Measurements from ENCODE around the gene WNK2. TPM values are rescaled to one million over a fixed set of nuclear protein-coding genes. Genes with fewer than 3 reads are reported as not detected.
A peak's percentile ranks its signal among the peaks of the same experiment; 100 is the strongest.

Gene WNK2
- total RNA-seq, 2 experiments from 2014 or later, result 0.05 TPM; not detected in 1

GRCh38 chr9:93307468-93308157 lies 123.7 kb downstream of the WNK2 start:
- Mint-ChIP-seq H3K27me3 (peaks cover 9% of the 10 kb centered on the region), H3K4me1 (peaks cover 2% of the 10 kb centered on the region), H3K9me3 (no peaks in the 10 kb centered on the region), H3K36me3 (ENCODE audit: low read depth) (no peaks in the 10 kb centered on the region), H3K4me3 (no peak overlapping the region), H3K27ac (no peak overlapping the region)
- peak; percentile 7 for DNase-seq
- POLR2A ChIA-PET, result no interaction called here
- CTCF ChIA-PET, result interaction anchor here (1.0 to 1.2 kb wide), 2 partner anchors 147 to 199 kb away, joined by 3 read pairs; no protein-coding TSS in a partner anchor

- Mint-ChIP-seq H3K4me3 (no peak overlapping the region), H3K9me3 (no peaks in the 10 kb centered on the region), H3K27ac (no peak overlapping the region), H3K36me3 (ENCODE audit: low read depth) (no peaks in the 10 kb centered on the region), H3K27me3 (peaks cover 14% of the 10 kb centered on the region), H3K4me1 (peaks cover 5% of the 10 kb centered on the region)
- ChIA-PET POLR2A (no interaction called here), CTCF (interaction anchor here (0.8 kb wide), 1 partner anchor 258 kb away, joined by 3 read pairs; no protein-coding TSS in a partner anchor)
- peak; percentile 8 for DNase-seq
Observed at GRCh38 chr9:93308158-93308602, 124.2 kb downstream of the WNK2 start.

GRCh38 chr9:93308676-93309075 lies 124.7 kb downstream of the WNK2 start:
- no peaks in the 10 kb centered on the region for H3K36me3 Mint-ChIP-seq (ENCODE audit: low read depth)
- no peak for DNase-seq
- no peak overlapping the region for H3K4me3 Mint-ChIP-seq
- peaks cover 8% of the 10 kb centered on the region for H3K4me1 Mint-ChIP-seq
- CTCF ChIA-PET, result interaction anchor here (0.8 kb wide), 1 partner anchor 257 kb away, joined by 3 read pairs; no protein-coding TSS in a partner anchor
- H3K27ac Mint-ChIP-seq, result no peak overlapping the region
- H3K27me3 Mint-ChIP-seq, result peaks cover 15% of the 10 kb centered on the region
- H3K9me3 Mint-ChIP-seq, result no peaks in the 10 kb centered on the region
- POLR2A ChIA-PET, result no interaction called here

GRCh38 chr9:93309889-93310425 lies 126.0 kb downstream of the WNK2 start:
- CTCF ChIA-PET, result no interaction called here
- H3K36me3 Mint-ChIP-seq (ENCODE audit: low read depth), result no peaks in the 10 kb centered on the region
- H3K27ac Mint-ChIP-seq, result no peak overlapping the region

GRCh38 chr9:93315118-93315517 lies 131.2 kb downstream of the WNK2 start:
- H3K4me1 Mint-ChIP-seq, result peaks cover 11% of the 10 kb centered on the region
- H3K9me3 Mint-ChIP-seq, result no peaks in the 10 kb centered on the region
- ChIA-PET CTCF (interaction anchor here (2.7 kb wide), 1 partner anchor 12 kb away, joined by 7 read pairs; no protein-coding TSS in a partner anchor), POLR2A (no interaction called here)
- H3K4me3 Mint-ChIP-seq, result no peak overlapping the region
- peaks cover 40% of the 10 kb centered on the region for H3K27me3 Mint-ChIP-seq
- DNase-seq, result no peak
- no peak overlapping the region for H3K27ac Mint-ChIP-seq
- no peaks in the 10 kb centered on the region for H3K36me3 Mint-ChIP-seq (ENCODE audit: low read depth)

More at GRCh38 chr9:93309889-93310425, 126.0 kb downstream of the WNK2 start:
- POLR2A ChIA-PET, result no interaction called here
- DNase-seq, result no peak
- Mint-ChIP-seq H3K4me1 (peaks cover 8% of the 10 kb centered on the region), H3K27me3 (peaks cover 17% of the 10 kb centered on the region), H3K9me3 (no peaks in the 10 kb centered on the region), H3K4me3 (no peak overlapping the region)

GRCh38 chr9:93315960-93316359 lies 132.0 kb downstream of the WNK2 start:
- no peak overlapping the region for H3K4me3 Mint-ChIP-seq
- H3K4me1 Mint-ChIP-seq, result peaks cover 11% of the 10 kb centered on the region
- no peak overlapping the region for H3K27ac Mint-ChIP-seq
- peaks cover 36% of the 10 kb centered on the region for H3K27me3 Mint-ChIP-seq
- H3K36me3 Mint-ChIP-seq (ENCODE audit: low read depth), result no peaks in the 10 kb centered on the region
- no peaks in the 10 kb centered on the region for H3K9me3 Mint-ChIP-seq
- ChIA-PET POLR2A (no interaction called here), CTCF (interaction anchor here (2.7 kb wide), 1 partner anchor 13 kb away, joined by 7 read pairs; no protein-coding TSS in a partner anchor)
- no peak for DNase-seq

- peaks cover 11% of the 10 kb centered on the region for H3K4me1 Mint-ChIP-seq
- H3K36me3 Mint-ChIP-seq (ENCODE audit: low read depth), result no peaks in the 10 kb centered on the region
- no peak overlapping the region for H3K4me3 Mint-ChIP-seq
- H3K27ac Mint-ChIP-seq, result no peak overlapping the region
- ChIA-PET CTCF (interaction anchor here (2.7 kb wide), 1 partner anchor 14 kb away, joined by 7 read pairs; no protein-coding TSS in a partner anchor), POLR2A (no interaction called here)
- no peak for DNase-seq
- H3K9me3 Mint-ChIP-seq, result no peaks in the 10 kb centered on the region
- H3K27me3 Mint-ChIP-seq, result peaks cover 34% of the 10 kb centered on the region
Observed at GRCh38 chr9:93316726-93317494, 133.0 kb downstream of the WNK2 start.

GRCh38 chr9:93317495-93318094 lies 133.7 kb downstream of the WNK2 start:
- no peak overlapping the region for H3K4me3 Mint-ChIP-seq
- H3K27ac Mint-ChIP-seq, result no peak overlapping the region
- ChIA-PET CTCF (interaction anchor here (1.3 kb wide), 1 partner anchor 15 kb away, joined by 3 read pairs; no protein-coding TSS in a partner anchor), POLR2A (no interaction called here)
- H3K9me3 Mint-ChIP-seq, result no peaks in the 10 kb centered on the region
- peaks cover 32% of the 10 kb centered on the region for H3K27me3 Mint-ChIP-seq
- H3K4me1 Mint-ChIP-seq, result peaks cover 11% of the 10 kb centered on the region
- H3K36me3 Mint-ChIP-seq (ENCODE audit: low read depth), result no peaks in the 10 kb centered on the region
- DNase-seq, result no peak

GRCh38 chr9:93318480-93318879 lies 134.5 kb downstream of the WNK2 start:
- no peak overlapping the region for H3K4me3 Mint-ChIP-seq
- CTCF ChIA-PET, result interaction anchor here (1.3 kb wide), 1 partner anchor 16 kb away, joined by 3 read pairs; no protein-coding TSS in a partner anchor

GRCh38 chr9:93319301-93319991 lies 135.5 kb downstream of the WNK2 start:
- no peaks in the 10 kb centered on the region for H3K9me3 Mint-ChIP-seq
- POLR2A ChIA-PET, result no interaction called here
- H3K27me3 Mint-ChIP-seq, result peaks cover 26% of the 10 kb centered on the region
- no peaks in the 10 kb centered on the region for H3K36me3 Mint-ChIP-seq (ENCODE audit: low read depth)
- DNase-seq, result no peak
- H3K4me3 Mint-ChIP-seq, result no peak overlapping the region
- H3K27ac Mint-ChIP-seq, result no peak overlapping the region
- CTCF ChIA-PET, result no interaction called here
- peaks cover 4% of the 10 kb centered on the region for H3K4me1 Mint-ChIP-seq

More at GRCh38 chr9:93318480-93318879, 134.5 kb downstream of the WNK2 start:
- no peak for DNase-seq
- Mint-ChIP-seq H3K27ac (no peak overlapping the region), H3K9me3 (no peaks in the 10 kb centered on the region), H3K27me3 (peaks cover 26% of the 10 kb centered on the region), H3K4me1 (peaks cover 4% of the 10 kb centered on the region), H3K36me3 (ENCODE audit: low read depth) (no peaks in the 10 kb centered on the region)
- POLR2A ChIA-PET, result no interaction called here

- no peak overlapping the region for H3K4me3 Mint-ChIP-seq
- H3K27ac Mint-ChIP-seq, result no peak overlapping the region
- H3K27me3 Mint-ChIP-seq, result peaks cover 24% of the 10 kb centered on the region
- CTCF ChIA-PET, result no interaction called here
- POLR2A ChIA-PET, result no interaction called here
- no peaks in the 10 kb centered on the region for H3K9me3 Mint-ChIP-seq
- H3K36me3 Mint-ChIP-seq (ENCODE audit: low read depth), result no peaks in the 10 kb centered on the region
- DNase-seq, result no peak
- peaks cover 4% of the 10 kb centered on the region for H3K4me1 Mint-ChIP-seq
Observed at GRCh38 chr9:93319992-93320500, 136.1 kb downstream of the WNK2 start.

- ChIA-PET POLR2A (no interaction called here), CTCF (no interaction called here)
- Mint-ChIP-seq H3K36me3 (ENCODE audit: low read depth) (no peaks in the 10 kb centered on the region), H3K9me3 (no peaks in the 10 kb centered on the region), H3K27me3 (peaks cover 19% of the 10 kb centered on the region), H3K4me3 (no peak overlapping the region), H3K4me1 (peaks cover 4% of the 10 kb centered on the region), H3K27ac (no peak overlapping the region)
- no peak for DNase-seq
Observed at GRCh38 chr9:93320591-93321219, 136.8 kb downstream of the WNK2 start.

Data from activated CD4-positive, alpha-beta memory T cell treated with anti-CD3 and anti-CD28 coated beads, Interleukin-2, amount 10 ng/mL, durations not matched to agents 7 days and 5 days (primary cell).